Measurements from ENCODE around the gene MYO16. TPM values are rescaled to one million over a fixed set of nuclear protein-coding genes. Genes with fewer than 3 reads are reported as not detected.
A peak's percentile ranks its signal among the peaks of the same experiment; 100 is the strongest.

The MYO16 gene
- total and polyA plus RNA-seq, 8 donors = 1.1 to 2.5 (median 1.7) TPM

- TF ChIP-seq CTCF (IDR thresholded peaks at IDR 0.05) = no peak
- no peak for DNase-seq
- intact Hi-C loops (cut with DNase I) = no loop called here
- Histone ChIP-seq H3K36me3 (no peaks in the 10 kb centered on the region), H3K4me1 (no peaks in the 10 kb centered on the region), H3K9me3 (peaks cover 0 to 6% of the 10 kb centered on the region in 2 donors), H3K27ac (no peak overlapping the region), H3K4me3 (no peak overlapping the region), H3K27me3 (no peaks in the 10 kb centered on the region)
- no peak for ATAC-seq
These were observed 31.5 kb upstream of the MYO16 start for GRCh38 chr13:108597943-108598342.

GRCh38 chr13:108606424-108606823, 23.0 kb upstream of the MYO16 start:
- Histone ChIP-seq H3K9me3 (peaks cover 0 to 26% of the 10 kb centered on the region in 2 donors), H3K4me3 (no peak overlapping the region), H3K27ac (no peak overlapping the region), H3K36me3 (no peaks in the 10 kb centered on the region), H3K27me3 (no peaks in the 10 kb centered on the region), H3K4me1 (no peaks in the 10 kb centered on the region)
- intact Hi-C loops (cut with DNase I) = no loop called here
- DNase-seq (no peak), ATAC-seq (no peak)
- no peak for TF ChIP-seq CTCF (IDR thresholded peaks at IDR 0.05)

DNA sequence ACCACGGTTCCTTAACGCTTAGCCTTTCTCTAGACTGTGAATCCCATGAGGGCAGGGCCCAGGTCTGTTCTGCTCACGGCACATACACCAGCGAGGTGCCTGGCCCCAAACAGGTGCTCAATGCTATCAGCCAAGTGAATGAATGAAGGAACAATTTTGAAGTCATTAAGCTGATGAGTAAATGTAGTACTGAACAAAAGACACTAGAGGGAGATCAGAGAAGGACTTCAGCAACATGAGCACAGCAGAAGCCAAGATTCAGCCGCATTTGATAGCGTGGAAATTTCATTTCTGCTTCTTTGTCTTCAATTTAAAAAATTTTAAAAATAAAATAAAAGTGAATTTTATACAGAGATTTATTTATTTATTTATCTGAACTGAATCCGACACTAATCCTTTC, 20.1 kb upstream of the MYO16 start:
- no peaks in the 10 kb centered on the region for H3K27me3 ChIP-seq
- peaks cover 0 to 19% of the 10 kb centered on the region in 2 donors for H3K9me3 ChIP-seq
- intact Hi-C loops (cut with DNase I) = no loop called here
- peak in 1 of 2 donors; percentile 15 for TF ChIP-seq CTCF (IDR thresholded peaks at IDR 0.05)
- no peaks in the 10 kb centered on the region for H3K36me3 ChIP-seq
- no peaks in the 10 kb centered on the region for H3K4me1 ChIP-seq
- H3K27ac ChIP-seq = no peak overlapping the region
- DNase-seq (peak in 1 of 4 donors; percentile 11), ATAC-seq (peak; percentile 52)
- H3K4me3 ChIP-seq = no peak overlapping the region

- no peaks in the 10 kb centered on the region for H3K36me3 ChIP-seq
- no peak overlapping the region for H3K27ac ChIP-seq
- H3K4me1 ChIP-seq = no peaks in the 10 kb centered on the region
- intact Hi-C loops (cut with DNase I) = no loop called here
- DNase-seq = no peak
- peaks cover 0 to 13% of the 10 kb centered on the region in 2 donors for H3K9me3 ChIP-seq
- no peak for ATAC-seq
- H3K27me3 ChIP-seq = no peaks in the 10 kb centered on the region
- TF ChIP-seq CTCF (IDR thresholded peaks at IDR 0.05) = no peak
- H3K4me3 ChIP-seq = no peak overlapping the region
These were observed 18.9 kb upstream of the MYO16 start for GRCh38 chr13:108610507-108610906.

- Histone ChIP-seq H3K36me3 (no peaks in the 10 kb centered on the region), H3K4me1 (no peaks in the 10 kb centered on the region), H3K27me3 (no peaks in the 10 kb centered on the region), H3K4me3 (no peak overlapping the region), H3K9me3 (no peaks in the 10 kb centered on the region), H3K27ac (no peak overlapping the region)
- no peak for TF ChIP-seq CTCF (IDR thresholded peaks at IDR 0.05)
- ATAC-seq = no peak
- no peak for DNase-seq
- intact Hi-C loops (cut with DNase I) = no loop called here
These were observed 14.2 kb upstream of the MYO16 start for GRCh38 chr13:108615241-108615640.

Measured in left lung (tissue), 10 donors.